ENCODE measurements around the gene AKR1D1. TPM values are rescaled to one million over a fixed set of nuclear protein-coding genes. Genes with fewer than 3 reads are reported as not detected.

The AKR1D1 gene, protein sequence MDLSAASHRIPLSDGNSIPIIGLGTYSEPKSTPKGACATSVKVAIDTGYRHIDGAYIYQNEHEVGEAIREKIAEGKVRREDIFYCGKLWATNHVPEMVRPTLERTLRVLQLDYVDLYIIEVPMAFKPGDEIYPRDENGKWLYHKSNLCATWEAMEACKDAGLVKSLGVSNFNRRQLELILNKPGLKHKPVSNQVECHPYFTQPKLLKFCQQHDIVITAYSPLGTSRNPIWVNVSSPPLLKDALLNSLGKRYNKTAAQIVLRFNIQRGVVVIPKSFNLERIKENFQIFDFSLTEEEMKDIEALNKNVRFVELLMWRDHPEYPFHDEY
- total RNA-seq: not detected
- long read RNA-seq: 0 reads

DNA sequence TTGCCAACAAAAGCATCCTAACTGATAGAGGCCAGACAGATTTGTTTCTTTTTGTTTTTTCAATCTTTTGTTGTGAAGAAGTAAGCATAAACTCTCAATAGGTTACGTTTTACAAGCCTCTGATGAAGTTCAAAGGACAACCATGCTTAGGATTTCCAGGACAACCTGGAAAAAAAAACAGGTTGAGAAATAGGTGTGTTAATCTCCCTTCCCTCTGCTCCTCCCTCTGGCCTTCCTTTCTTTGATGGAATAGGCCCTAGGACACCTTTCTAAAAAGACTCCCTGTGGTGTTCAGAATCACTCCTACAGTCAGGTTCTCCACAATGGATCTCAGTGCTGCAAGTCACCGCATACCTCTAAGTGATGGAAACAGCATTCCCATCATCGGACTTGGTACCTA lies at the start of gene AKR1D1:
TSS of gene AKR1D1 (plus strand) at position 264 of the 400 bp plus-strand sequence. CDS start at position 324, 60 bp downstream.
- no peak within 1 kb of the TSS for H3K4me3 ChIP-seq
- H3K4me1 ChIP-seq: no peaks in the 10 kb centered on the region
- intact Hi-C loops (cut with micrococcal nuclease): no loop called here
- H3K9me3 ChIP-seq (replicated peaks): peaks cover 3% of the 10 kb centered on the region
- no peak within 1 kb of the TSS for H3K27ac ChIP-seq (replicated peaks)
- H3K27me3 ChIP-seq (ENCODE audit: low read depth): no peaks in the 10 kb centered on the region
- TF ChIP-seq, protein P1, sequence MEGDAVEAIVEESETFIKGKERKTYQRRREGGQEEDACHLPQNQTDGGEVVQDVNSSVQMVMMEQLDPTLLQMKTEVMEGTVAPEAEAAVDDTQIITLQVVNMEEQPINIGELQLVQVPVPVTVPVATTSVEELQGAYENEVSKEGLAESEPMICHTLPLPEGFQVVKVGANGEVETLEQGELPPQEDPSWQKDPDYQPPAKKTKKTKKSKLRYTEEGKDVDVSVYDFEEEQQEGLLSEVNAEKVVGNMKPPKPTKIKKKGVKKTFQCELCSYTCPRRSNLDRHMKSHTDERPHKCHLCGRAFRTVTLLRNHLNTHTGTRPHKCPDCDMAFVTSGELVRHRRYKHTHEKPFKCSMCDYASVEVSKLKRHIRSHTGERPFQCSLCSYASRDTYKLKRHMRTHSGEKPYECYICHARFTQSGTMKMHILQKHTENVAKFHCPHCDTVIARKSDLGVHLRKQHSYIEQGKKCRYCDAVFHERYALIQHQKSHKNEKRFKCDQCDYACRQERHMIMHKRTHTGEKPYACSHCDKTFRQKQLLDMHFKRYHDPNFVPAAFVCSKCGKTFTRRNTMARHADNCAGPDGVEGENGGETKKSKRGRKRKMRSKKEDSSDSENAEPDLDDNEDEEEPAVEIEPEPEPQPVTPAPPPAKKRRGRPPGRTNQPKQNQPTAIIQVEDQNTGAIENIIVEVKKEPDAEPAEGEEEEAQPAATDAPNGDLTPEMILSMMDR (IDR thresholded peaks at IDR 0.05; ENCODE audit: borderline replicate concordance): no peak
- DNase-seq: no peak
- H3K36me3 ChIP-seq: no peaks in the 10 kb centered on the region

DNA sequence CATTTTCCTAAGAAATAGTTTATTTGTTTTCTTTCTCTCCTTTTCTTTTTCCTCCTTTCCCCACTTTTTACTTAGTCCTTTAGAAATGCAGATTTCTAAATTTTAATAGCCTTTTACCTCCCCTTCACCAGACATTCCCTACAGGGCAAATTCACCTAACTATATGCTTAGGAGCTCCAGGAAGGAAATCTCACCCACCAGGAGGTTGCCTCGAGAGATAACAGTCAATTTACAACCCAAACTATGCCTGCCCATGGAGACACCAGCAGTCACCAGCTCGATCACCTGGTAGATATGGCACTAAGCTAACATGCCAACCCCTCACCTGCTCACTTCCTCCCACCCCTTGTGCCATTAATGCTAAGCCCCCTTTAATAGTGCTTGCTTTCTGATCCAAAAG lies 49.2 kb upstream of the AKR1D1 start:
- TF ChIP-seq, protein P1 (IDR thresholded peaks at IDR 0.05; ENCODE audit: borderline replicate concordance): no peak
- Histone ChIP-seq H3K4me1 (no peaks in the 10 kb centered on the region), H3K9me3 (replicated peaks) (no peaks in the 10 kb centered on the region), H3K27ac (replicated peaks) (no peak overlapping the region), H3K27me3 (ENCODE audit: low read depth) (peaks cover 8% of the 10 kb centered on the region), H3K36me3 (no peaks in the 10 kb centered on the region), H3K4me3 (no peak overlapping the region)
- no peak for DNase-seq
- intact Hi-C loops (cut with micrococcal nuclease): no loop called here

DNA sequence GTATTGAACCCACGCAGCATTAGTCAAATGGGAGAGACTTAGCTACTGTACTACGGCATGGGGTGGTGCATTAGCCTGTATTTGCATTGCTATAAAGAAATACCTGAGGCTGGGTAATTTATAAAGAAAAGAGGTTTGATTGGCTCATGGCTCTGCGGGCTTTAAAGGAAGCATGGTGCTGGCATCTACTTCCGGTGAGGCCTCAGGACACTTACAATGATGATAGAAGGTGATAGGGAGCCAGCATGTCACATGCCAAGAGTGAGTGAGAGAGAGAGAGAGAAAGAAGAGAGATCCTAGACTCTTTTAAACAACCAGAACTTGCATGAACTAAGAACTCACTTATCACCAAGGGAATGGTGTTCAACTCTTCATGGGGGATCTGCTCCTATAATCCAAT lies 47.1 kb upstream of the AKR1D1 start:
- no peak for DNase-seq
- intact Hi-C loops (cut with micrococcal nuclease): no loop called here

DNA sequence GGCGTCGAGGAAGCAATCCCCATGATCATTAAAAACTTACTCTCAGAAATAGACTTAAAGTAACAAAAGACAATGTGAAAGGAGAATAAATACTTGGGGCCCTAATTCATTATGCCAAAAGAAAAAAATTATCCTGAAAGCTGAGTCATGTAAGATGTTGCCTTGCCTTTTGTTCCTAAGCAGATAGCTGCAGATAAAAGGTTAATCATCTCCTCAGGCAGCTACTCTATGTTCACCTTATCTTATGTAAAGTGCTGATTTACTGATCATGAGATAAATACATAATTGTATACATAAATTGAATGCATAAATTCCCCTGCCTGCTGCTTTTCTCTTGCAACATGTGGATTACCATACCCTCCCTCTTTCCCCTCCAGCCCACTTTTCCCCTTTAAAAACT lies 46.3 kb upstream of the AKR1D1 start:
- H3K9me3 ChIP-seq (replicated peaks): no peaks in the 10 kb centered on the region
- H3K4me1 ChIP-seq: no peaks in the 10 kb centered on the region
- peaks cover 8% of the 10 kb centered on the region for H3K27me3 ChIP-seq (ENCODE audit: low read depth)
- no peak for DNase-seq
- TF ChIP-seq, protein P1 (IDR thresholded peaks at IDR 0.05; ENCODE audit: borderline replicate concordance): no peak
- H3K27ac ChIP-seq (replicated peaks): no peak overlapping the region
- intact Hi-C loops (cut with micrococcal nuclease): no loop called here
- no peaks in the 10 kb centered on the region for H3K36me3 ChIP-seq
- no peak overlapping the region for H3K4me3 ChIP-seq

More for the DNA sequence above, 47.1 kb upstream of the AKR1D1 start:
- H3K27ac ChIP-seq (replicated peaks): no peak overlapping the region
- peaks cover 8% of the 10 kb centered on the region for H3K27me3 ChIP-seq (ENCODE audit: low read depth)
- TF ChIP-seq, protein P1 (IDR thresholded peaks at IDR 0.05; ENCODE audit: borderline replicate concordance): no peak
- no peaks in the 10 kb centered on the region for H3K36me3 ChIP-seq
- H3K9me3 ChIP-seq (replicated peaks): no peaks in the 10 kb centered on the region
- no peak overlapping the region for H3K4me3 ChIP-seq
- no peaks in the 10 kb centered on the region for H3K4me1 ChIP-seq

DNA sequence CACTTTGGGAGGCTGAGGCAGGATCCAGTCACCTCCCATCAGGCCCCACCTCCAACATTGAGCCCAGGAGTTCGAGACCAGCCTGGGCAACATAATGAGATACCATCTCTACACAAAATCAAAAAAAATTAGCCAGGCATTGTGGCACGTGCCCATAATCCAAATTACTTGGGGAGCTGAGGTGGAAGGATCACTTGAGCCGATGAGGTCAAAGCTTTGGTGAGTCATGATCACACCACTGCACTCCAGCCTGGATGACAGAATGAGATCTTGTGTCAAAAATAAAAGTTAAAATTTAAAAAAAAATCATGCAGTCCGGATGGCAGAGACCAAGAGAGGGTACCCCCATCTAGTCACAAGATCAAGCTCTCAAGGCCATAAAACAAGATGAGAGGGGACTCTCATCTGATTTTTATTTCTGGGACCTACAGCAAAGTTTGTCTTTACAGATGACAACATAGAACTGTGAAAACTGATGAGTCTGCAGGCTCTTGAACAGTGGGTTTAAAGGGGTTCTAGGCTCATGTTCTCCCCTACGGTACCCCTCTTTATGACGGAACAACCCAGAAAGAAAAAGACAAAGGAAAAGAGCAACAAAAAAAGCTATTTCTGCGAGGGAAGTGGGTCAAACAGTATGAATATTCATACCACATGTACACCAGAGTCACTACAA lies 45.4 kb upstream of the AKR1D1 start:
- no peaks in the 10 kb centered on the region for H3K4me1 ChIP-seq
- H3K4me3 ChIP-seq: no peak overlapping the region
- DNase-seq: no peak
- TF ChIP-seq, protein P1 (IDR thresholded peaks at IDR 0.05; ENCODE audit: borderline replicate concordance): no peak
- H3K36me3 ChIP-seq: no peaks in the 10 kb centered on the region
- H3K27ac ChIP-seq (replicated peaks): no peak overlapping the region
- H3K9me3 ChIP-seq (replicated peaks): no peaks in the 10 kb centered on the region
- H3K27me3 ChIP-seq (ENCODE audit: low read depth): peaks cover 8% of the 10 kb centered on the region
- intact Hi-C loops (cut with micrococcal nuclease): no loop called here

All from left ventricle myocardium inferior (tissue), 1 donor.